IPS DF 19.7 (cell line): ENCODE results near the gene R3HDM2.

ENCODE experiments used
- DNase-seq: peaks from one replicate; pipeline ENCODE4 v3.0.0-alpha.2; 2013; ENCODE audit warnings: low read depth, low spot score

The R3HDM2 gene

GRCh38 chr12:57272337-57273151, 158.3 kb downstream of the R3HDM2 start:
- no peak for DNase-seq

DNA sequence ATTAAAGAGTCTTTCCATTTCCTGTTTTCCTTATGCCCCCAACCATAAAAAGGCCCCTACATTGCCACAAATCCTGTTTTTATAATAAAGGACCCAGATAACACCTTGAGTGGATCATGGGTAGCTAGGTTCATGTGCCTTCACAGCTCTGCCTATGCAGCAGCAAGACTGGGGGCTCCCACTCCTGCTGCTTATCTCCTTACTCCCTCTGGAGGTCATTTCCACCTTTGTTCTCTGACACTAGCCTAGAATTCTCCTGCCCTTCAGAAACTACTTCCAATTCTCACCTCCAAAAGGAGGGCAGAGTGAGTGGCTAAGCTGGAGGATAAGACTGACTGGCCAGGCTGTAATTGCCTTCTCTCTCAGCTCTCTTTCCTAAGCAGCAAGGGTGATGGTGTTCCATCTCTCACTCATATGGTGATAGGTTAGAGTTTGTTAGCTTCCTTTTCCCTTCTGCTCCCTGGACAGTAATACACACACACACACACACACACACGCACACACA, 159.8 kb downstream of the R3HDM2 start:
- DNase-seq, result no peak

GRCh38 chr12:57268264-57268663, 162.6 kb downstream of the R3HDM2 start:
- no peak for DNase-seq

DNA sequence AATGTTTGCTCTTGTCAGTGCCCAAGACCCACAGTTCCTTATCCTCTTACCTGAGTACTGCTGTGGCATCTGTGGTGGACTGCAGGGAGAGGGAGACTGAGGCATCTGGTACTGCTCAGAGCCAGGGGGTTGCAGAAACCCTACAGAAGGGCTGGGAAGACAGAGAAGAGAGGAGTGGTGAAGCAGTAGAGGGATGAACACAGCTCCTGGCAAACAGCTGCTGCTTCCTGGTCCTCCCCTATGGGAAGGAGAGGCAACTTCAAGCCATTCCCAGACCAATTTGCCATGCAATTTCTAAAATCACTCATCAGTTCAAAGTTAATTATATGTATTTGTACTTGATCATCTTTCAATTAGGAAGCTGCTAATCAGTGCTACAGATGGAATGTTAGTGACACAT, 164.2 kb downstream of the R3HDM2 start:
- DNase-seq, result no peak

- DNase-seq, result no peak
Observed at GRCh38 chr12:57263096-57263495, 167.7 kb downstream of the R3HDM2 start.

DNA sequence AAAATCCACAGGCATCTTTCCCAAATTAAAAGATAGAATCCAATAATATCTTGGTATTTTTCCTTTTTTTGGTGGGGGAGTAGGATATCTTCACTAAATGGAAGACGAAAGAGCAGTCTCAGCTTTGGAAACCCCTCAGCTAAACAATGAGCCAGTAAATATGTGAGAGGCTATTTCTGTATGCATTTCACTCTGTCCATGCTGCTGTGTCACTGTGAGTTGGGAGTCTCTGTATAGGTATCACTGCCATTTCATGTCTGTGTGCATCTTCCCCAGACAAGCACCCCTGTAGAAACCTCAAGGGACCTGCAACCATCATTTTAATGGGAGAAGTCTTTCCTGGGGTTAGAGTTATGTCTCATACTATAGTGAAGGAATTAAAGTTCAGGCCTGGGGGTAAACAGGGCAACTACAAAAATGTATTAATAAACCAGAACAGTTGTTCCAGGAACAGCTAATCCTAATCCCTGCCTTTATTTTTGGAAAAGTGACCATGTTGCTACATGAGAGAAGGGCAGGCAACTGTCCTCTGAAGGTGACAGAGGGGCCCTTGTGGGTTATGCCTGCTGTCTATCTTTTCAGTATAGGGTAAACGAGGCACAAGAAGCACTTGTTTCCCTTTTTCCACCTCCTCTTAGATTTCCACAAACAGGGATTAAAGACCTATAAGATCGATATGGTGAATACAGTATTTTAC, 168.6 kb downstream of the R3HDM2 start:
- DNase-seq, result no peak

- no peak for DNase-seq
Observed at GRCh38 chr12:57261428-57261865, 169.4 kb downstream of the R3HDM2 start.

- no peak for DNase-seq
Observed at GRCh38 chr12:57260366-57260765, 170.5 kb downstream of the R3HDM2 start.

DNA sequence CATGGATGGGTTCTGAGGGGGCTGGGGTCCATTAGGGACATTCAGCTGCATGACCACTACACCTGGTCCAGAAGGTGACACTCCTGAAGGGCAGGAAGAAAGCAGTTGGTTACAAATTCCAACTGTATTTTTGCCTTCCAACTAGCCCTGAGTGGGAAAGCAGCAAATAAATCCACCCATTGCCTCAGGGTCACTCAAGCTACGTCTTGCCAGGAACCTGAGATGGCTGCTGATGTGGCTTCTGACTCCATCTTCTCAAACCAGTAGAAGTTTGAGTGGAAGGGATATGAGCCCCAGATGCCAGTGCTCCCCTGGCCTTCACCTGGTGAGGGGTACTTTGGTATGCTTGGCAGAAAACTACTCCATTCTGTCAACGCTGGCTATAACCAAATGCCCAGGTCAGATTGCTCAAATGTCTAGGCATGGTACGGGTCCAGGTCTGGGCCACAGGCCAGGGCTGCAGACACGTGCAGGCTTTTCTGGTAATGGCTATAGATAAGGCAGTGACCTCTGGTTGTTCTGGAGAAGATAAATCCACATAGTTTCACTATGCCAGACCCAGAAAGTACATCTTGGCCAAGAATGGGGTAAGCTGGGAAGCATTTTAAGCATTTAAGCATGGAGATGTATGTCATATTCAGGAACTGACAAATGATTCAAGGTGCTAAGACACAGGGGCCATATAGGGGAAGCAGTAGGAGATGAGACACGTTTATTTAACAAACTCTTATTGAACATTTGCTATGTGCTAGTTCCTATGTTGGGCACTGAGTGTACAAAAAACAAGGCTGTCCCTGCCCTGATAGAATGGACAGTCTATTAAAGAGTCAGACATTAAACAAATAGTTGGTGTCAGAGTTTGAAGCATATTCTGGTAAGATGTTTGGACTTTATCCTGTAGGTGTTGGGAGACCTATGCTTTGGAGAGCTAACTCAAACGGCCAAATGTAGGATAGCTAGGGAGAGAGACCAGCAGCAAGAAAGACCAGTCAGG, 171.6 kb downstream of the R3HDM2 start:
- no peak for DNase-seq

- no peak for DNase-seq
Observed at GRCh38 chr12:57255916-57256315, 174.9 kb downstream of the R3HDM2 start.

GRCh38 chr12:57254506-57255280, 176.2 kb downstream of the R3HDM2 start:
- DNase-seq, result no peak

DNA sequence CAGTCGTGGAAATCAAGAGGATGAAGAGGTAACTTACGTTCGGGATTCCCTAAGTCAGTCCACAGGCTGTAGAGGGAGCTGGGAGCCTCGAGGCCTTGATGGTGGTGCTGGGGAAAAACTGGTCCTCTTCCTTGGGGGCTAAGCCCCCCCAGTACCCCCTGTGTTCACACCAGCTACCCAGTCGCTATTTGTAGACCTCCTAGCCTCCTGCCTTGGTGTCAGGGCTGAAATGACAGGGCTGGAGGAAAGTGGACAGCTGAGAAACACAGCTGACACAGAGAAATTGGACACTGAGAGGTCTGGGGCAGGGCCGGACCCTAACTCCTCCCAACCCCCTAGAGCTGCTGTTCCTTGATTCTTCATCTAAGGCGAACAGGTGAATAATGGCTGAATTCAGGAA, 179.9 kb downstream of the R3HDM2 start, which contains the start of gene STAC3:
Gene STAC3, minus strand, starts transcription at position 232 of the 400 bp plus-strand sequence. CDS start 1,551 bp downstream, outside the sequence.
- DNase-seq, result no peak

DNA sequence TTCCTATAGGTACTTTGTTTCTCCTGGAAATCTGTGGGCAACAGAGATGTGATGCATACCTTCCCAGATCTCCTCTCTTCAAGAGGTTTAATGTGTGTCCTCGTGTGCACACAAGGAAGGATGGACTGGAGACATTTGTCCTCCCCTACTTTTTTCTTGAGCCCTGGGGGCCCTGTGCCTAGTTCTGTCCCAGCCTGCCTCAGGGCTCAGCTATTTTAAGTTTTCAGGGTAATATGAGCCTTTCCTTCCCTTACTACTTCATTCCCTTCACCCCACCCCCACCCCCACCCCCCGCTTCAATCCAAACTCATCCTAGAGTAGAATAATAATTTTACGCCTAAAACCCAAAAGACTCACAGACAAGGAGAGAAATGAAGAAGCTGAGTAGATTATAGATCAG, 180.3 kb downstream of the R3HDM2 start:
- no peak for DNase-seq

- no peak for DNase-seq
Observed at GRCh38 chr12:57248934-57249742, 181.7 kb downstream of the R3HDM2 start.

GRCh38 chr12:57247041-57247440, 183.8 kb downstream of the R3HDM2 start:
- DNase-seq, result no peak

DNA sequence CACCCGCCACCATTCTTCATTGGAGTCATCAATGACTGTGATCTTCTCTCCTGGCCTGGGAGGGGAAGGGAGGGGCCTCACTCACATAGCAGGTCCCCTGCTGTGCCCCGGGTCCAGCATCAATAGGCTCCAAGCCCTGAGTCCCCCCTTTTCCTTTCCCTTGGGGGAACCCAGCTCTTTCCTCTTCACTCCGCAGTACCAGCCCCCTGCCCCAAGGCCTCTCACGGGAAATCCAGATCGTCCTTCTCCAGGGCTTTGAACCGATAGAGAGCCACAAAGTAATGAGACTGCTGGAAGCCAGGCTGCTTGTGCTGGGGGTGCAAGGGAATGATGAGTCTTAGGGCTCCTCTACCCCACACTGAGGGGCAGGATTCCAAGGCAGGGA, 186.5 kb downstream of the R3HDM2 start:
- no peak for DNase-seq

GRCh38 chr12:57243521-57244311, 187.1 kb downstream of the R3HDM2 start:
- DNase-seq, result no peak

DNA sequence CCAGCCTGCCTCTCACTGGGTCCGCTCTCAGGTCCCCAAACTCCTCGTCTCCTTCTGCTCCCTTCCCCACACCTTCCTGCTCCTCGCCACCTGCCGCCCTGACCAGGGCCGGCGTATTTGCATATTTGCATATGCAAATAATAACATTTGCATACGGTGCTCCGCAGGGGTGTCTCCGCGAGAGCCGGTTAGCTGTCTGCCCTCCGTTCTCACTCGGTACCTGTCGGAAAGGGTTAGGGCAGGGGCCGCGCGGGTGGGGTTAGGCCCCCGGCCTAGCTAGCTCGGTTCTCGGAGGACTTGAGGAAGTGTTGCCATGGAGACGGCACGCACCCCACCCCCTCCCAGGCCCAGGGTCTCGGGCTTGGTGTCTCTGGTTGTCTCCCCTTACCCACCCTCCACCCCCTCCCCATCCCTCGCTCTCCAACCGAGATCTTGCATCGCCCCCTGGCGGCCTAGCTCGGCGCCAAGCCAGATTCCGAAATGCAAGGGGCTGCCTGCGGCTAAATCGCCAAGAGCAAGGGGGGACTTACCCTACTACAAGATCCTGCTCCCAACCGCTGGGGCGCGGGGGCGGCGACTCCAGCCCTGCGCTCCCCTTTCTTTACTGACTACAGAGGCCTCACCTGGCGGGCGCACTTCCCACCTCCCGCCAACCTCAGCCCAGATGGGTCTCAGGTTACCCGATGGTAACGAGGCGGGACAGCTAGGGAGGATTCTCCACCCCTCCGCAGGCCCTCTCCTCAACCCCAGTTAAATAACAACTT, 188.0 kb downstream of the R3HDM2 start:
- DNase-seq, result peak; percentile 89
